Type B pancreatic cell (in vitro differentiated cells): ENCODE data around the gene HEYL. TPM values are rescaled to one million over a fixed set of nuclear protein-coding genes. Genes with fewer than 3 reads are reported as not detected.

ENCODE experiments used
- DNase-seq: peaks from one replicate; pipeline ENCODE4 v3.0.0; 2021; ENCODE audit warnings: mixed read lengths; ENCODE audit not compliant: unreplicated experiment; ENCODE audit errors: extremely low spot score
- H3K27ac Mint-ChIP-seq: 2 replicates; pipeline ENCODE4 v1.8.0; 2021; ENCODE audit warnings: mild to moderate bottlenecking, mixed read lengths
- H3K27me3 Mint-ChIP-seq: 2 replicates; pipeline ENCODE4 v1.8.0; 2021; ENCODE audit warnings: mixed read lengths
- H3K36me3 Mint-ChIP-seq: 2 replicates; pipeline ENCODE4 v1.8.0; 2021; ENCODE audit warnings: mixed read lengths
- H3K4me1 Mint-ChIP-seq: one replicate; pipeline ENCODE4 v1.8.0; 2021; ENCODE audit warnings: mixed read lengths; ENCODE audit not compliant: unreplicated experiment
- H3K4me3 Mint-ChIP-seq: 2 replicates; pipeline ENCODE4 v1.8.0; 2021; ENCODE audit warnings: mild to moderate bottlenecking, mixed read lengths
- H3K9me3 Mint-ChIP-seq: 2 replicates; pipeline ENCODE4 v1.8.0; 2021; ENCODE audit warnings: mixed read lengths
- long read RNA-seq: library from polyadenylated mRNA; unstranded; transcript quantifications from one replicate; pipeline ENCODE4 v2.0.0, GENCODE V29; 2020
- total RNA-seq: library from RNA; stranded (reverse); gene quantifications from 2 replicates; pipeline ENCODE4 v1.2.1, GENCODE V29; 2021; ENCODE audit warnings: low replicate concordance
- TF ChIP-seq, protein P1 (sequence below): fragments of 200-600 bp; sonication (generic); conservative IDR thresholded peaks from 2 replicates; pipeline ENCODE4 v1.5.0; 2021; ENCODE audit warnings: antibody characterized with exemption, mild to moderate bottlenecking

Gene HEYL
- 0.83 and 4.3 TPM in 2 replicates for total RNA-seq
- long read RNA-seq, result 0 reads

DNA sequence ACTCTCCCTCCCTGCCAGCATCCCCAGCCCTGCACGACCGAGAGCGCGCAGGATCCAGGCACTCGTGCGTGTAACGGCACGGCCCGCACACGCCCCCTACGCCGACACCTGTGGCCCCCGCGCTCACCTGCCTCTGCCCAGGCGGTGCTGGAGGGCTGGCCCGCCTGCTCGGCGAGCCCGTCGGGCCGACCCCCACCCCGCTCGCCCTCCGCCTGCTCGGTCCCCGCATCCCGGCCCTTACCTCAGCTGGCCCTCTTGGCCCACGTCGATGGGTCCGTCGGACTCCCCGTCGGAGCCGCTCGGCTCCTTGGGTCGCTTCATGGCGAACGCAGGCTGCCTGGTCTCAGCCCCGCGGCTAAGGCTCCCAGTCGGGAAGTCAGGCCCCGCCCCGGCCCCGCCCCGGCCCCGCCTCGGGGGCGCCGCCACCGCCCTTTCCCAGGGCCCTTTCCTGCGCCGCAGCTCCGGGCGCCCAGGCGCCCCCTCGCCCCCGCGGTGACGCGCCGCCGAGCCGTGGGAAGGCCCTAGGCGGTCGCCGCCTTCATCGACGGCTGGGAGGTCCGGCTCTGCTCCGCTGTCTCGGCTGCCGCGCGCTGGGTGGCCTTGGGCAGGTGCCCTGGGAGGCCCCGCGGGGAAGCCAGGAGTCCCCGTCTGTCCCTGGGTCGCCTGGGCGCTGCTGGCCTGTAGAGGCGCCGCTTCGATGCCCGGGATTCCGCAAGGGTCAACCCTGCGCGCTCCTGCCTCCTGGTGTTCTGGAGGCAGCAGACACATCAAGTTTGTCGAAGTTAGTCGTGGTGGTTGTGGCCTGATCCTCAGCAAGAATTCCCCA, at the start of gene HEYL:
Gene HEYL, minus strand, starts transcription at position 339 of the 826 bp plus-strand sequence. Its CDS starts 18 bp downstream, at position 321.
- H3K27me3 Mint-ChIP-seq, result peaks cover 76% of the 10 kb centered on the region

DNA sequence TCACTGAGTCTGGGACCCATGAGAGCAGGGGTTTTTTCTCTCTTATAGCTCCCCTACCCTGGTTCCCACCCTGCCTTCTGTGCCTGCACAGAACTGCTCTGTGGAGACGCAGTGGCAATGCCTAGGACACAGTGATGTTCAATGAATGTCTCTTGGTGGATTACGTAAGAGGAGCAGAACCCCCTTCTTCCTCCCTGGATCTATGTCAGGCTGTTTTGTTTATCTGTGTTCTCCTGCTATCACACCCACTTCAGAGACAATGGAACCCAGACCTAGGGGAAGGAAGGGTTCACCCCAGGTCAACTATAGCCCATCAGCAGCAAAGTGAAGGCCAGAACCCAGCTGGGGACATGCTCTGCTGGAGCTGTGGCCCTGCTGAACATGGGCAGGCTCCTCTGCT, 49.8 kb upstream of the HEYL start:
- peaks cover 9% of the 10 kb centered on the region for H3K4me1 Mint-ChIP-seq
- no peak for DNase-seq
- H3K27me3 Mint-ChIP-seq, result peaks cover 90% of the 10 kb centered on the region
- H3K9me3 Mint-ChIP-seq, result no peaks in the 10 kb centered on the region
- TF ChIP-seq, protein P1, sequence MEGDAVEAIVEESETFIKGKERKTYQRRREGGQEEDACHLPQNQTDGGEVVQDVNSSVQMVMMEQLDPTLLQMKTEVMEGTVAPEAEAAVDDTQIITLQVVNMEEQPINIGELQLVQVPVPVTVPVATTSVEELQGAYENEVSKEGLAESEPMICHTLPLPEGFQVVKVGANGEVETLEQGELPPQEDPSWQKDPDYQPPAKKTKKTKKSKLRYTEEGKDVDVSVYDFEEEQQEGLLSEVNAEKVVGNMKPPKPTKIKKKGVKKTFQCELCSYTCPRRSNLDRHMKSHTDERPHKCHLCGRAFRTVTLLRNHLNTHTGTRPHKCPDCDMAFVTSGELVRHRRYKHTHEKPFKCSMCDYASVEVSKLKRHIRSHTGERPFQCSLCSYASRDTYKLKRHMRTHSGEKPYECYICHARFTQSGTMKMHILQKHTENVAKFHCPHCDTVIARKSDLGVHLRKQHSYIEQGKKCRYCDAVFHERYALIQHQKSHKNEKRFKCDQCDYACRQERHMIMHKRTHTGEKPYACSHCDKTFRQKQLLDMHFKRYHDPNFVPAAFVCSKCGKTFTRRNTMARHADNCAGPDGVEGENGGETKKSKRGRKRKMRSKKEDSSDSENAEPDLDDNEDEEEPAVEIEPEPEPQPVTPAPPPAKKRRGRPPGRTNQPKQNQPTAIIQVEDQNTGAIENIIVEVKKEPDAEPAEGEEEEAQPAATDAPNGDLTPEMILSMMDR, result no peak
- H3K27ac Mint-ChIP-seq, result no peak overlapping the region
- no peaks in the 10 kb centered on the region for H3K36me3 Mint-ChIP-seq
- H3K4me3 Mint-ChIP-seq, result no peak overlapping the region

More for the DNA sequence above, at the start of gene HEYL:
- no peaks in the 10 kb centered on the region for H3K36me3 Mint-ChIP-seq
- DNase-seq, result no peak
- TF ChIP-seq, protein P1, result peak; percentile 60
- no peaks in the 10 kb centered on the region for H3K9me3 Mint-ChIP-seq
- no peak within 1 kb of the TSS for H3K27ac Mint-ChIP-seq
- peaks cover 28% of the 10 kb centered on the region for H3K4me1 Mint-ChIP-seq
- peak within 1 kb of the TSS; percentile 54 for H3K4me3 Mint-ChIP-seq

DNA sequence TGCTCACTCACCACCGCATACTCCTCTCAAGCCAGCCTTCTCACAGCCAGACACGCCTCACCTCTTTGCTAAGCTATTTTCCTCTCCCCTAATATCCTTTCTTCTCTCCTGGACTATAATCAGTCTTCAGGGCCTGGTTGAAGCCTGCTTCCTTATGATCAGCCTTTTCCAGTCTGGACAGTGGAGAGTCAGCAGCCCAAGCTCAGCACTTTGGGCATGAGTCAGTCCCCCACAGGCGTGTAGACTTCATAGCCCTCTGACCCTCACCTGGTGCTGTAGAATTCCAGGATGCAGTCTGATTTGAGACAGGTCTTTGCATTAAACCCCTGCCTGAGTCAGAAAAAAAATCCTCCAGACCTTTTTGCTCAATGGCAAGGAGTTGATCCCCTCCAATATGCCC, 49.3 kb upstream of the HEYL start:
- TF ChIP-seq, protein P1, result no peak
- Mint-ChIP-seq H3K36me3 (no peaks in the 10 kb centered on the region), H3K4me3 (no peak overlapping the region), H3K27me3 (peaks cover 87% of the 10 kb centered on the region), H3K4me1 (peaks cover 9% of the 10 kb centered on the region), H3K27ac (no peak overlapping the region), H3K9me3 (no peaks in the 10 kb centered on the region)
- DNase-seq, result no peak

DNA sequence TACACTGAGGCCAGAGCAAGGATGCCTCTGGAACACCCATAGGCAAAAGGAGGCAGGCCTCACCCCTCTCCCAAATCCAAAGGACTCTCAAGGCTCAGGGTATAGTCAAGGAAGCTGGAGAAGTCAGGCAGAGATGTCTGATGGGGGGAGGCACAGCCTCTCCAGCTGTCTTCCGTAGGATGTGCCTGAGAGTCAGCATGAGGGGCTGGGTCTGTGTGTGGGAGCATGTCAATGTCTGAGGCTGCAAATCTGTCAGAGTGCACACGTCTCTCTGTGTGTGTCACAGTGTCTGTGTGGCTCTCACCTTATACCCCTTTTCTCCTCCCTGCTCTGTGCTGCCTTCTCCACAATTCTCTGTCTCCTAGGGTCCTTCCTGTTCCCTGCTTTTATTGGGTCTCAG, 47.8 kb upstream of the HEYL start:
- TF ChIP-seq, protein P1, result no peak
- H3K27me3 Mint-ChIP-seq, result peaks cover 84% of the 10 kb centered on the region
- peaks cover 9% of the 10 kb centered on the region for H3K4me1 Mint-ChIP-seq
- no peaks in the 10 kb centered on the region for H3K9me3 Mint-ChIP-seq
- DNase-seq, result no peak
- H3K4me3 Mint-ChIP-seq, result no peak overlapping the region
- H3K36me3 Mint-ChIP-seq, result no peaks in the 10 kb centered on the region
- no peak overlapping the region for H3K27ac Mint-ChIP-seq

DNA sequence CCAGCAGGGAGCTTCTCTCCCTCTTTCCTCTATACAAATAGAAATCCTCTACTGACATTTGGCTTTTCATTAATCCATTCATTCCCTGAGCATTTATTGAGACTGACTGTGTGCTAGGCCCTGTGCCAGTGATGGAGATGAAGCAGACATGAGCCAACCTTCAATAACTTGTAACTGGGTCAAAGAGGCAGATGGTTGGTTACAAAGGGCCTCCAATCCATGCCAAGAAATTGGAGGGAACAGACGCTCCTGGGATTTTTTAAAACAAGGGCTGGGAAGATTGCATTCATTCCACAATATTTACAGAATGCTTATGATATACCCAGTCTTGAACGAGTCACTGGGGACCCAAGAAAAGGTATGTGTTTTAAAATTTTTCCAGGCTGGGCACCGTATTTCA, 45.6 kb upstream of the HEYL start:
- no peaks in the 10 kb centered on the region for H3K36me3 Mint-ChIP-seq
- H3K4me1 Mint-ChIP-seq, result peaks cover 6% of the 10 kb centered on the region
- peaks cover 87% of the 10 kb centered on the region for H3K27me3 Mint-ChIP-seq
- TF ChIP-seq, protein P1, result no peak
- no peak for DNase-seq
- H3K27ac Mint-ChIP-seq, result no peak overlapping the region
- no peaks in the 10 kb centered on the region for H3K9me3 Mint-ChIP-seq
- no peak overlapping the region for H3K4me3 Mint-ChIP-seq
